Measurements from ENCODE around the gene GRPEL1. TPM values are rescaled to one million over a fixed set of nuclear protein-coding genes. Genes with fewer than 3 reads are reported as not detected.
A peak's percentile ranks its signal among the peaks of the same experiment; 100 is the strongest.

The GRPEL1 gene
- polyA plus RNA-seq, 2 of the 4 experiments (the other 2 are of a cell fraction) = 45.5 to 72.0 TPM

DNA sequence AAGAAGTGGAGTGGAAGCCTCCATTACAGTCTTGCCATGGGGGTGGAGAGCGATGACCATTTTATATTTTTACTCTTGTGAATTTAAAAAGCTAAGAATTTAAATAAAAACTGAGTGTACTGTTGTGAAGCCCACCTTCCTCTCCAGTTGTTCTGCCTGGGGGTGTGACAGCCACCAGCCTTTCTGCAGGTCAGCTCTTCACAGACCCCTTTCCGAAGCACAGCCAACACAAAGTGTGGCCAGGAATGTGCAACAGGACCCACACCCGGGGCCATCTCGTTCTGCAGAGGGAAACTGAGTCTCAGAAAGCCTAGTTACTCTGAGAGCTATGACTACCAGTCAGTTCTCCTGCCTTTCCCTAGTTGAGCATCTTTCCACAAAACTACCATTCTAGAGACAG lies 1.4 kb downstream of the GRPEL1 start:
- Histone ChIP-seq H3K4me1 (peaks cover 19% of the 10 kb centered on the region; the same call in 2 of the 3 replicates), H3K9me3 (no peaks in the 10 kb centered on the region), H3K4me2 (peak overlapping the region; percentile 90), H3K4me3 (peak overlapping the region; percentile 83), H3K27ac (peak overlapping the region; percentile 86 to 97; a peak in 4 of 6 replicates)
- ChIA-PET POLR2A (no interaction called here), CTCF (interaction anchor here (0.7 to 6.3 kb wide), 5 partner anchors 9 to 584 kb away, joined by 3 to 36 read pairs (median 4); partner anchors contain the start of gene TADA2B)
- 57% methylated on average over 4 of the region's 4 CpGs for WGBS (ENCODE audit: missing lambda C conversion rate)
- FAIRE-seq (no peak), DNase-seq (ENCODE audit: low read depth in 1 of 2, low spot score in 1 of 2) (no peak), ATAC-seq (no peak)
- TF ChIP-seq FOSL2 (IDR thresholded peaks at IDR 0.05) (no peak), FOSL2 (CRISPR knock-in tag; IDR thresholded peaks at IDR 0.05) (no peak), RCOR1 (IDR thresholded peaks at IDR 0.05; ENCODE audit: low read depth, low read length) (no peak), RFX5 (IDR thresholded peaks at IDR 0.05) (no peak), HMGXB4 (CRISPR knock-in tag; IDR thresholded peaks at IDR 0.05; ENCODE audit: borderline replicate concordance) (no peak), HEYL (CRISPR knock-in tag; IDR thresholded peaks at IDR 0.05) (no peak), MAX (IDR thresholded peaks at IDR 0.05) (no peak), GATA3 (IDR thresholded peaks at IDR 0.05; ENCODE audit: borderline replicate concordance) (no peak), ATOH8 (CRISPR knock-in tag; IDR thresholded peaks at IDR 0.05; ENCODE audit: low read depth) (no peak), ZC3H11A (IDR thresholded peaks at IDR 0.05) (no peak), ZFP36 (IDR thresholded peaks at IDR 0.05; ENCODE audit: borderline replicate concordance, partially characterized antibody) (no peak), RARB (CRISPR knock-in tag; IDR thresholded peaks at IDR 0.05) (no peak), HOXA7 (CRISPR knock-in tag; IDR thresholded peaks at IDR 0.05) (no peak), JUNB (IDR thresholded peaks at IDR 0.05) (no peak), KDM1A (IDR thresholded peaks at IDR 0.05; ENCODE audit: low read depth) (no peak), HOXB5 (CRISPR knock-in tag; IDR thresholded peaks at IDR 0.05) (no peak), KDM5A (IDR thresholded peaks at IDR 0.05) (no peak)
- TF ChIP-seq, protein P1, sequence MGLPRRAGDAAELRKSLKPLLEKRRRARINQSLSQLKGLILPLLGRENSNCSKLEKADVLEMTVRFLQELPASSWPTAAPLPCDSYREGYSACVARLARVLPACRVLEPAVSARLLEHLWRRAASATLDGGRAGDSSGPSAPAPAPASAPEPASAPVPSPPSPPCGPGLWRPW (IDR thresholded peaks at IDR 0.05) = no peak

DNA sequence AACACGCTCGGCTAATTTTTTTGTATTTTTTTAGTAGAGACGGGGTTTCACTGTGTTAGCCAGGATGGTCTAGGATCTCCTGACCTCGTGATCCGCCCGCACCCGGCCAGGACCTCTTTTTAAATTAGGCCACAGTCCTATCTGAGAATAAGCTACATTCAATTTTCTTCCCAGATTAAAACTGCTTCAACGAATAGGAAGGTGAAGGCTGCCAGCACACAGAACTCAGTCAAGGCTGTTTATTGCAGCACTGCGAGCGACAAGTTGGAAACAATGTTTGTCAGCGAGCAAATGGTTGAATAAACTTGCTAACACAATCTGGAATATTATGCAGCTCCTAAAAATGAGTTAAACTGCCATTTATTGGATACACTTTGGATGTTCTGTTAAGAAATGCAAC lies 1.9 kb downstream of the GRPEL1 start:
- Histone ChIP-seq H3K4me1 (peaks cover 19% of the 10 kb centered on the region; the same call in 2 of the 3 replicates), H3K4me2 (peak overlapping the region; percentile 90), H3K27ac (no peak overlapping the region), H3K9me3 (no peaks in the 10 kb centered on the region), H3K4me3 (peak overlapping the region; percentile 83; the same call in 2 of the 3 replicates)
- DNase-seq (ENCODE audit: low read depth in 1 of 2, low spot score in 1 of 2) = no peak
- FAIRE-seq = no peak
- TF ChIP-seq USF2 (IDR thresholded peaks at IDR 0.05) (no peak), MAX (IDR thresholded peaks at IDR 0.05) (no peak), CHD2 (IDR thresholded peaks at IDR 0.05; ENCODE audit: low read length, partially characterized antibody) (no peak), HMGXB4 (CRISPR knock-in tag; IDR thresholded peaks at IDR 0.05; ENCODE audit: borderline replicate concordance) (no peak), BHLHE40 (IDR thresholded peaks at IDR 0.05; ENCODE audit: low read depth, low read length) (no peak), ZFP36 (IDR thresholded peaks at IDR 0.05; ENCODE audit: borderline replicate concordance, partially characterized antibody) (no peak), TP53 (CRISPR knock-in tag; IDR thresholded peaks at IDR 0.05) (no peak), KDM1A (IDR thresholded peaks at IDR 0.05; ENCODE audit: low read depth) (no peak)
- ChIA-PET CTCF (interaction anchor here (1.1 to 6.3 kb wide), 3 partner anchors 11 to 92 kb away, joined by 3 to 36 read pairs (median 7); partner anchors contain the start of gene TADA2B), POLR2A (no interaction called here)
- ATAC-seq = no peak
- 91% methylated on average over 11 of the region's 11 CpGs for WGBS (ENCODE audit: missing lambda C conversion rate)

Measured in A549 (cell line).